Loucy (cell line): Measurements from ENCODE around the gene TRPT1.

Experiments
- H2AFZ ChIP-seq: fragments of 200-600 bp; sonication (generic); 2 replicates; pipeline ENCODE4 v1.6.0; 2016; ENCODE audit warnings: antibody characterized with exemption, mild to moderate bottlenecking, low read length, moderate library complexity
- H3F3A ChIP-seq: fragments of 200-600 bp; 2 replicates; pipeline ENCODE4 v1.6.0; 2016; ENCODE audit warnings: antibody characterized with exemption, low read depth, mild to moderate bottlenecking
- H3K27me3 ChIP-seq: fragments of 200-600 bp; sonication (generic); 2 replicates; pipeline ENCODE4 v1.6.1; 2014; ENCODE audit warnings: low read length, mild to moderate bottlenecking; ENCODE audit not compliant: insufficient read depth, poor library complexity, severe bottlenecking
- H3K36me3 ChIP-seq: fragments of 200-600 bp; sonication (generic); 2 replicates; pipeline ENCODE4 v1.6.1; 2016; ENCODE audit warnings: low read length; ENCODE audit not compliant: insufficient read depth
- H3K4me1 ChIP-seq: fragments of 200-600 bp; sonication (generic); 2 replicates; pipeline ENCODE4 v1.5.1; 2014; ENCODE audit warnings: low read length, mild to moderate bottlenecking; ENCODE audit not compliant: insufficient read depth, poor library complexity, severe bottlenecking
- H3K4me2 ChIP-seq: fragments of 200-600 bp; sonication (generic); 2 replicates; pipeline ENCODE4 v1.6.0; 2014; ENCODE audit warnings: antibody characterized with exemption, low read length, low read depth, mild to moderate bottlenecking; ENCODE audit not compliant: poor library complexity, severe bottlenecking
- H3K4me3 ChIP-seq: fragments of 200-600 bp; sonication (generic); 2 replicates; pipeline ENCODE4 v1.5.1; 2014; ENCODE audit warnings: low read length, mild to moderate bottlenecking, mixed read lengths; ENCODE audit not compliant: poor library complexity, severe bottlenecking
- H3K79me2 ChIP-seq: fragments of 200-600 bp; sonication (generic); 2 replicates; pipeline ENCODE4 v1.6.1; 2014; ENCODE audit warnings: low read length; ENCODE audit not compliant: insufficient read depth
- H3K9ac ChIP-seq: fragments of 200-600 bp; sonication (generic); 2 replicates; pipeline ENCODE4 v1.6.0; 2014; ENCODE audit warnings: mild to moderate bottlenecking, low read depth, low read length, moderate library complexity; ENCODE audit not compliant: poor library complexity, severe bottlenecking
- H3K9me2 ChIP-seq: fragments of 200-600 bp; sonication (generic); replicated peaks from 2 replicates; pipeline ENCODE4 v1.6.1; 2016; ENCODE audit warnings: low read depth, low read length, mixed read lengths
- H3K9me3 ChIP-seq: fragments of 200-600 bp; sonication (generic); 2 replicates; pipeline ENCODE4 v1.6.1; 2014; ENCODE audit warnings: mild to moderate bottlenecking, antibody characterized with exemption, low read length, low read depth; ENCODE audit not compliant: insufficient read depth
- H4K20me1 ChIP-seq: fragments of 200-600 bp; sonication (generic); 2 replicates; pipeline ENCODE4 v1.6.0; 2014; ENCODE audit warnings: antibody characterized with exemption, low read length, mild to moderate bottlenecking; ENCODE audit not compliant: insufficient read depth, poor library complexity, severe bottlenecking
- EZH2phosphoT487 ChIP-seq: fragments of 200-600 bp; IDR thresholded peaks from 2 replicates; pipeline ENCODE4 v1.6.1; 2018; ENCODE audit warnings: antibody characterized with exemption, mild to moderate bottlenecking, moderate library complexity, borderline replicate concordance
- TF ChIP-seq, protein P1 (sequence below): fragments of 200-600 bp; sonication (generic); conservative IDR thresholded peaks from 2 replicates; pipeline ENCODE4 v1.5.1; 2014; ENCODE audit warnings: mild to moderate bottlenecking, antibody characterized with exemption, low read length

Gene TRPT1

DNA sequence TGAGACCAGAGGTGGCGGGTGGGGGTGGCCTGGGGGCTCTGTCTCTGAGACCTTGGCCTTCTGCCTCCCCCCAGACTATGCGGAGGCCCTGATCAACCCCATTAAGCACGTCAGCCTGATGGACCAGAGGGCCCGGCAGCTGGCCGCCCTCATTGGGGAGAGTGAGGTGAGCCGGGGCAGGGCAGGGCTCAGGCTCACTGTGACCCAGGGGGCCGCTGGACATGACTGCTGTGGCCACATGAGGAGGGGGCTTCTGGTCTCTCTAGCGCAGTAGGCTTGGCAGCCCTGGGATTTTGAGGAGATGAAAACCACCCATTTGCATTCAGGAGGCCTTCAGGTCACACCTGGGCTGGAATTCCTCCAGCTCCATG is 37.9 kb upstream of the TRPT1 start:
- H3K79me2 ChIP-seq = no peaks in the 10 kb centered on the region
- H3K27me3 ChIP-seq = no peaks in the 10 kb centered on the region
- H3F3A ChIP-seq = no peaks in the 10 kb centered on the region
- no peak overlapping the region for H2AFZ ChIP-seq
- H3K4me3 ChIP-seq = no peak overlapping the region
- H3K9me3 ChIP-seq = no peaks in the 10 kb centered on the region
- H3K9me2 ChIP-seq = no peaks in the 10 kb centered on the region
- no peaks in the 10 kb centered on the region for H4K20me1 ChIP-seq
- TF ChIP-seq, protein P1, sequence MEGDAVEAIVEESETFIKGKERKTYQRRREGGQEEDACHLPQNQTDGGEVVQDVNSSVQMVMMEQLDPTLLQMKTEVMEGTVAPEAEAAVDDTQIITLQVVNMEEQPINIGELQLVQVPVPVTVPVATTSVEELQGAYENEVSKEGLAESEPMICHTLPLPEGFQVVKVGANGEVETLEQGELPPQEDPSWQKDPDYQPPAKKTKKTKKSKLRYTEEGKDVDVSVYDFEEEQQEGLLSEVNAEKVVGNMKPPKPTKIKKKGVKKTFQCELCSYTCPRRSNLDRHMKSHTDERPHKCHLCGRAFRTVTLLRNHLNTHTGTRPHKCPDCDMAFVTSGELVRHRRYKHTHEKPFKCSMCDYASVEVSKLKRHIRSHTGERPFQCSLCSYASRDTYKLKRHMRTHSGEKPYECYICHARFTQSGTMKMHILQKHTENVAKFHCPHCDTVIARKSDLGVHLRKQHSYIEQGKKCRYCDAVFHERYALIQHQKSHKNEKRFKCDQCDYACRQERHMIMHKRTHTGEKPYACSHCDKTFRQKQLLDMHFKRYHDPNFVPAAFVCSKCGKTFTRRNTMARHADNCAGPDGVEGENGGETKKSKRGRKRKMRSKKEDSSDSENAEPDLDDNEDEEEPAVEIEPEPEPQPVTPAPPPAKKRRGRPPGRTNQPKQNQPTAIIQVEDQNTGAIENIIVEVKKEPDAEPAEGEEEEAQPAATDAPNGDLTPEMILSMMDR = no peak
- TF ChIP-seq EZH2phosphoT487 = no peak
- no peak overlapping the region for H3K4me2 ChIP-seq
- no peak overlapping the region for H3K9ac ChIP-seq
- H3K36me3 ChIP-seq = no peaks in the 10 kb centered on the region
- peaks cover 14% of the 10 kb centered on the region for H3K4me1 ChIP-seq

DNA sequence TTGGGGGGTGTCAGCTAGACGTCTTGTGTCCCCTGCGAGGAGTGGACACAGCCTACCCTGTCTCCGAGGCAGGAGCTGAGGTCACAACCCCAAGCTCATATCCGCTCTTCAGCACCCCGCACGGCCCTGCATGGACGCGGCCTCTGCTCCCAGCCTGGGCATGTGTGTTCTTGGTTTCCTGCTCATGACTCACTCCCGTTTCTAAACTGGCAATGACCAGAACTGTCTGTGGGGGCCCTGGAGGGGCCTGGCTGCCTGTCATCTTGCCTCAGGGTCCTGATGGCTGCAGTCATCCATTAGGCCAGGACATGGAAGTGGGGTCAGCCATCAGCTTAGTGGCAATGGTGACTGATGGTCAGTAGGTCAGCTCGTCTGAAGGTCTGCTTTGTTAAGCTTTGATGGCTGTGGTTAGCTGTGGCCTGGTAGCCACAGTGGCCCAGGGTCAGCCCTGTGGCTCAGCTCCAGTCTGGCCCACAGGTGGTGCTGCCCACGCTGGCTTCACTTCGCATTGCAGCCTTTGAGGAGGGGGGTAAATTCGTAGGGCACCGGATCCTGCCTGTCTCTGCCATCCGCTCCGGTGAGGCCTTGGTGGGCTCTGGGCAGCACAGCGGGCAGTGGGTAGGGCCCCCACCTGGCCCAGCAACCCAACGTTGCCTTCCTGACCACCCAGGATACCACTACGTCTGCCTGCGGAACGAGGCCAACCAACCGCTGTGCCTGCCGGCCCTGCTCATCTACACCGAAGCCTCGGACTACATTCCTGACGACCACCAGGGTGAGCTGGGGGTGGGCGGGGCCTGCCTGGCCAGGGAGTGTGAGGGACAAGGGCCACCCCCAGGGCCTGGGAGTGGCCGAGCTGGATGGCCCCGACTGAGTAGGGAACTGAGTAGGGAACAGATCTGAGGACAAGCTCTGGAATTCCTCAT is 37.3 kb upstream of the TRPT1 start:
- H3K9ac ChIP-seq = no peak overlapping the region
- H3K4me3 ChIP-seq = no peak overlapping the region
- no peaks in the 10 kb centered on the region for H3F3A ChIP-seq
- H3K36me3 ChIP-seq = no peaks in the 10 kb centered on the region
- no peaks in the 10 kb centered on the region for H3K79me2 ChIP-seq
- H3K9me2 ChIP-seq = no peaks in the 10 kb centered on the region
- H3K27me3 ChIP-seq = no peaks in the 10 kb centered on the region
- H2AFZ ChIP-seq = no peak overlapping the region
- H3K4me2 ChIP-seq = no peak overlapping the region
- H4K20me1 ChIP-seq = no peaks in the 10 kb centered on the region
- no peaks in the 10 kb centered on the region for H3K9me3 ChIP-seq
- peaks cover 7% of the 10 kb centered on the region for H3K4me1 ChIP-seq
- TF ChIP-seq, protein P1 = no peak
- TF ChIP-seq EZH2phosphoT487 = no peak

DNA sequence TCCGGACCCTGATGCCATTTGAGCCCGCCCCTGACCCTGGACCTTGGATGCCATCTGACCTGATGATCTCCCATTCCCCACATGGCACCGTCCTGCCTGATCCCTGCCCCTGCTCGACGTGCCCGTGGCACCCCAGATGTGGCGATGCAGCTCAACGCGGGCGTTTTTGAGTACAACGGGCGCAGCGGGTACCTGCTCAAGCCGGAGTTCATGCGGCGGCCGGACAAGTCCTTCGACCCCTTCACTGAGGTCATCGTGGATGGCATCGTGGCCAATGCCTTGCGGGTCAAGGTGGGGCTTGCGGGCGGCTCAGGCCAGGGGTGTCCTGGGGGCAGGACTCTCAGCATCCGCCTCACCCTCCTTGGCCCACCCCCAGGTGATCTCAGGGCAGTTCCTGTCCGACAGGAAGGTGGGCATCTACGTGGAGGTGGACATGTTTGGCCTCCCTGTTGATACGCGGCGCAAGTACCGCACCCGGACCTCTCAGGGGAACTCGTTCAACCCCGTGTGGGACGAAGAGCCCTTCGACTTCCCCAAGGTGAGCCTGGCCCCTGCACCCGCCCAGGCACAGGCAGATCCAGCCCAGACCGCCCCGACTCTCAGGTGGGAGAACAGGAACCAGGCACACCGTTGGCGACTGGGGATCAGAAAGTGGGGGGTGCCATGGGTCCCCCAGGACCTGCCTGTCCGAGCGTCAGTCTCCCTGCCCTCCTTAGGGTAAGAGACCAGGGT is 36.5 kb upstream of the TRPT1 start:
- Histone ChIP-seq H3K4me2 (no peak overlapping the region), H3K4me3 (no peak overlapping the region), H3K9me2 (no peaks in the 10 kb centered on the region), H3K79me2 (no peaks in the 10 kb centered on the region), H3K4me1 (no peaks in the 10 kb centered on the region), H3F3A (no peaks in the 10 kb centered on the region), H2AFZ (no peak overlapping the region), H3K27me3 (no peaks in the 10 kb centered on the region), H3K9me3 (no peaks in the 10 kb centered on the region), H3K9ac (no peak overlapping the region), H4K20me1 (no peaks in the 10 kb centered on the region), H3K36me3 (no peaks in the 10 kb centered on the region)
- no peak for TF ChIP-seq EZH2phosphoT487
- TF ChIP-seq, protein P1 = no peak
